ENCODE measurements around the gene PLPP7. TPM values are rescaled to one million over a fixed set of nuclear protein-coding genes. Genes with fewer than 3 reads are reported as not detected.

The PLPP7 gene
- total RNA-seq, 1 experiment from 2014 or later: not detected

GRCh38 chr9:131308906-131309529, 19.5 kb downstream of the PLPP7 start:
- intact Hi-C loops (cut with micrococcal nuclease): no loop called here
- TF ChIP-seq CTCF (IDR thresholded peaks at IDR 0.05; ENCODE audit: unreplicated experiment): no peak
- CTCF ChIA-PET: interaction anchor here (0.7 kb wide), 1 partner anchor 222 kb away, joined by 3 read pairs; no protein-coding TSS in a partner anchor
- Mint-ChIP-seq H3K27me3 (ENCODE audit: insufficient read depth, unreplicated experiment) (no peaks in the 10 kb centered on the region), H3K4me3 (ENCODE audit: unreplicated experiment) (no peak overlapping the region), H3K36me3 (ENCODE audit: insufficient read depth, unreplicated experiment) (no peaks in the 10 kb centered on the region), H3K4me1 (ENCODE audit: insufficient read depth, unreplicated experiment) (no peaks in the 10 kb centered on the region), H3K27ac (ENCODE audit: low read depth, unreplicated experiment) (no peak overlapping the region), H3K9me3 (ENCODE audit: unreplicated experiment) (no peaks in the 10 kb centered on the region)
- POLR2A ChIA-PET: no interaction called here
- no TSS peak for BruUV-seq (replicated peaks)
- no peak for DNase-seq (ENCODE audit: unreplicated experiment)

- TF ChIP-seq CTCF (IDR thresholded peaks at IDR 0.05; ENCODE audit: unreplicated experiment): no peak
- no peak overlapping the region for H3K27ac Mint-ChIP-seq (ENCODE audit: low read depth, unreplicated experiment)
- no peaks in the 10 kb centered on the region for H3K36me3 Mint-ChIP-seq (ENCODE audit: insufficient read depth, unreplicated experiment)
- no peaks in the 10 kb centered on the region for H3K27me3 Mint-ChIP-seq (ENCODE audit: insufficient read depth, unreplicated experiment)
- H3K9me3 Mint-ChIP-seq (ENCODE audit: unreplicated experiment): no peaks in the 10 kb centered on the region
- ChIA-PET POLR2A (no interaction called here), CTCF (interaction anchor here (0.7 to 0.9 kb wide), 2 partner anchors 41 to 223 kb away, joined by 3 read pairs; no protein-coding TSS in a partner anchor)
- no peak overlapping the region for H3K4me3 Mint-ChIP-seq (ENCODE audit: unreplicated experiment)
- DNase-seq (ENCODE audit: unreplicated experiment): no peak
- BruUV-seq (replicated peaks): no TSS peak
- H3K4me1 Mint-ChIP-seq (ENCODE audit: insufficient read depth, unreplicated experiment): no peaks in the 10 kb centered on the region
- intact Hi-C loops (cut with micrococcal nuclease): no loop called here
These were observed 20.2 kb downstream of the PLPP7 start for GRCh38 chr9:131309530-131310276.

- BruUV-seq (replicated peaks): no TSS peak
- Mint-ChIP-seq H3K4me3 (ENCODE audit: unreplicated experiment) (no peak overlapping the region), H3K27ac (ENCODE audit: low read depth, unreplicated experiment) (no peak overlapping the region), H3K36me3 (ENCODE audit: insufficient read depth, unreplicated experiment) (peaks cover 6% of the 10 kb centered on the region), H3K4me1 (ENCODE audit: insufficient read depth, unreplicated experiment) (no peaks in the 10 kb centered on the region), H3K27me3 (ENCODE audit: insufficient read depth, unreplicated experiment) (no peaks in the 10 kb centered on the region), H3K9me3 (ENCODE audit: unreplicated experiment) (no peaks in the 10 kb centered on the region)
- no peak for DNase-seq (ENCODE audit: unreplicated experiment)
- TF ChIP-seq CTCF (IDR thresholded peaks at IDR 0.05; ENCODE audit: unreplicated experiment): no peak
- CTCF ChIA-PET: interaction anchor here (0.6 to 1.5 kb wide), 2 partner anchors 25 to 56 kb away, joined by 6 to 8 read pairs; no protein-coding TSS in a partner anchor
- POLR2A ChIA-PET: no interaction called here
- intact Hi-C loops (cut with micrococcal nuclease): no loop called here
These were observed 21.5 kb downstream of the PLPP7 start for GRCh38 chr9:131310833-131311554.

GRCh38 chr9:131312246-131312645, 22.7 kb downstream of the PLPP7 start:
- Mint-ChIP-seq H3K27ac (ENCODE audit: low read depth, unreplicated experiment) (no peak overlapping the region), H3K36me3 (ENCODE audit: insufficient read depth, unreplicated experiment) (peaks cover 6% of the 10 kb centered on the region), H3K9me3 (ENCODE audit: unreplicated experiment) (no peaks in the 10 kb centered on the region), H3K27me3 (ENCODE audit: insufficient read depth, unreplicated experiment) (no peaks in the 10 kb centered on the region), H3K4me3 (ENCODE audit: unreplicated experiment) (no peak overlapping the region), H3K4me1 (ENCODE audit: insufficient read depth, unreplicated experiment) (no peaks in the 10 kb centered on the region)
- intact Hi-C loops (cut with micrococcal nuclease): no loop called here
- no TSS peak for BruUV-seq (replicated peaks)
- DNase-seq (ENCODE audit: unreplicated experiment): no peak
- ChIA-PET POLR2A (no interaction called here), CTCF (interaction anchor here (0.6 to 1.5 kb wide), 2 partner anchors 24 to 355 kb away, joined by 6 to 8 read pairs; no protein-coding TSS in a partner anchor)
- no peak for TF ChIP-seq CTCF (IDR thresholded peaks at IDR 0.05; ENCODE audit: unreplicated experiment)
